ENCODE measurements around the gene GRM4.

- TF ChIP-seq EZH2 (IDR thresholded peaks at IDR 0.05; ENCODE audit: borderline replicate concordance, low read depth, low read length) (no peak), CTCF (IDR thresholded peaks at IDR 0.05 in 2 of 3, conservative IDR thresholded peaks at IDR 0.05 in 1 of 3; ENCODE audit: insufficient read depth in 2 of 3, low read depth in 1 of 3, low read length in 3 of 3) (no peak), ZNF699 (CRISPR knock-in tag; IDR thresholded peaks at IDR 0.05; ENCODE audit: insufficient replicate concordance) (no peak)
Measured at GRCh38 chr6:34064675-34065074, 81.2 kb downstream of the GRM4 start.
